ENCODE results near the gene THEMIS. TPM values are rescaled to one million over a fixed set of nuclear protein-coding genes. Genes with fewer than 3 reads are reported as not detected.

Gene THEMIS
- total and polyA plus RNA-seq, 10 of the 15 experiments (the other 5 are each of a cell fraction or from before 2014, with no cell fraction given): 0.06 to 1.5 (median 0.08) TPM; not detected in 6

DNA sequence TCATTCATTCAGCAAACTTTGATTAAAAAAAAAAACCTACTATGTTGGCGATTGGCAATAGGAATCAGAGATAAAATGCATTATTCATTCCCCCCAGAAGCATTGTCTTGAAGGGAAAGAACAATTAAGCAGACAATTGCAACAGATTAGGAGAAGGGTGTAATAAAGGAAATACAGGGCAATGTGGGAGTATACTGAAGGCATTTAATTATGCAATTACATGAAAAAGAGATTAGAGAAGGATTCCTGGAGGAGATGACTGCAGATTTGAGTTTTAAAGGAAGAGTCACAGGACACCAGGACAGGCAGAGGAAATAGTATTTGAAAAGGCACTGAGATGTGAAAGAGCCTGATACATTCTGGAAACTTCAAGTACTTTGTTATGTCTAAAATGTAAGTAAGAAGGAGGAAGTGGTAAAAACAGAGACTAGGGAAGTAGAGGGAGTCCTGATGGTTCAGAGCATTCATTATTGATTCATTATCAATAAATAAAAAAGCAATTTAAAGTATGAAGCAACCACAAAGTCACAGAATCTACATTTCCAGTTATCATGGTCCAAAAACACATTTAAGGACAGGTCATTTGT, 43.7 kb downstream of the THEMIS start:
- Histone ChIP-seq H3K9me3 (replicated peaks; ENCODE audit: control insufficient read depth, insufficient read depth, low read length) (no peaks in the 10 kb centered on the region), H2AFZ (ENCODE audit: control insufficient read depth, low read depth, low read length) (no peak overlapping the region), H3K4me1 (ENCODE audit: control insufficient read depth, insufficient read depth, low read length) (no peaks in the 10 kb centered on the region), H3K4me3 (no peak overlapping the region), H3K27ac (ENCODE audit: control insufficient read depth, insufficient read depth) (no peak overlapping the region), H3K27me3 (replicated peaks in 1 of 2; ENCODE audit: control insufficient read depth in 2 of 2, insufficient read depth in 2 of 2, low read length in 1 of 2) (no peaks in the 10 kb centered on the region), H3K79me2 (ENCODE audit: control insufficient read depth, insufficient read depth, low read length) (no peaks in the 10 kb centered on the region), H3K4me2 (ENCODE audit: control insufficient read depth, insufficient read depth) (no peak overlapping the region), H3K36me3 (ENCODE audit: control insufficient read depth in 2 of 2, insufficient read depth in 2 of 2, low read length in 1 of 2) (no peaks in the 10 kb centered on the region), H4K20me1 (ENCODE audit: control insufficient read depth, insufficient read depth) (no peaks in the 10 kb centered on the region), H3K9ac (ENCODE audit: control insufficient read depth, insufficient read depth, low read length) (no peak overlapping the region)
- DNase-seq (ENCODE audit: low read depth, low spot score) (no peak), FAIRE-seq (no peak), ATAC-seq (no peak; the same call in 2 of the 3 replicates)
- BruUV-seq (replicated peaks): no TSS peak
- RAD21 ChIA-PET (ENCODE audit: unreplicated experiment): no interaction called here
- CTCF ChIA-PET: interaction anchor here (1.0 kb wide), 1 partner anchor 594 kb away, joined by 3 read pairs; no protein-coding TSS in a partner anchor
- POLR2A ChIA-PET: no interaction called here
- SMC1A ChIA-PET (ENCODE audit: uncharacterized antibody, unreplicated experiment): interaction anchor here (1.1 to 3.0 kb wide), 3 partner anchors 11 to 471 kb away, joined by 3 to 24 read pairs (median 5); no protein-coding TSS in a partner anchor
- intact Hi-C loops (cut with micrococcal nuclease; ENCODE audit: unreplicated experiment): loop anchor here (5.0 to 10.0 kb wide), 3 partner anchors 95 to 658 kb away; no protein-coding TSS in a partner anchor
- 0% methylated on average over 1 of the region's 1 CpG for WGBS (ENCODE audit: insufficient coverage, insufficient replicate concordance, low lambda C conversion rate, missing lambda C conversion rate)
- in situ Hi-C loops (cut with MboI): no loop called here
- TF ChIP-seq, protein P1, sequence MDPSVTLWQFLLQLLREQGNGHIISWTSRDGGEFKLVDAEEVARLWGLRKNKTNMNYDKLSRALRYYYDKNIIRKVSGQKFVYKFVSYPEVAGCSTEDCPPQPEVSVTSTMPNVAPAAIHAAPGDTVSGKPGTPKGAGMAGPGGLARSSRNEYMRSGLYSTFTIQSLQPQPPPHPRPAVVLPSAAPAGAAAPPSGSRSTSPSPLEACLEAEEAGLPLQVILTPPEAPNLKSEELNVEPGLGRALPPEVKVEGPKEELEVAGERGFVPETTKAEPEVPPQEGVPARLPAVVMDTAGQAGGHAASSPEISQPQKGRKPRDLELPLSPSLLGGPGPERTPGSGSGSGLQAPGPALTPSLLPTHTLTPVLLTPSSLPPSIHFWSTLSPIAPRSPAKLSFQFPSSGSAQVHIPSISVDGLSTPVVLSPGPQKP (IDR thresholded peaks at IDR 0.05; ENCODE audit: low read depth, low read length): no peak
- TF ChIP-seq PAX5 (IDR thresholded peaks at IDR 0.05; ENCODE audit: borderline replicate concordance, low read depth, low read length) (no peak), STAT3 (IDR thresholded peaks at IDR 0.05; ENCODE audit: low read depth, low read length) (no peak), HSF1 (IDR thresholded peaks at IDR 0.05; ENCODE audit: low read depth, low read length) (no peak), RELA (IDR thresholded peaks at IDR 0.05; ENCODE audit: borderline replicate concordance, partially characterized antibody) (no peak), NKRF (conservative IDR thresholded peaks at IDR 0.05) (no peak), EGR1 (IDR thresholded peaks at IDR 0.05; ENCODE audit: borderline replicate concordance in 1 of 2, low read depth in 2 of 2, low read length in 2 of 2) (no peak), ZZZ3 (IDR thresholded peaks at IDR 0.05; ENCODE audit: control insufficient read depth, insufficient read length, low read depth) (no peak)

Measured in GM12878 (cell line).